LNCaP clone FGC (cell line): ENCODE measurements around the gene COLEC12.
"Not testable (repeated sequence)": the region's sequence is repeated elsewhere in the genome, so short reads cannot be mapped to it uniquely, and the experiment has no call there.

ENCODE experiments used
- DNase-seq: peaks from one replicate; pipeline ENCODE4 v3.0.0-alpha.2; 2011; ENCODE audit warnings: low read depth
- H3K4me3 ChIP-seq: 2 replicates; pipeline ENCODE4 v1.5.1; 2011; ENCODE audit warnings: mild to moderate bottlenecking, low read depth, low read length, control low read depth
- TF ChIP-seq, protein P1 (sequence below): IDR thresholded peaks from 2 replicates; pipeline ENCODE4 v1.5.1; 2012; ENCODE audit warnings: mild to moderate bottlenecking; ENCODE audit not compliant: control insufficient read depth, insufficient read depth; ENCODE audit errors: extremely low read depth

Gene COLEC12

DNA sequence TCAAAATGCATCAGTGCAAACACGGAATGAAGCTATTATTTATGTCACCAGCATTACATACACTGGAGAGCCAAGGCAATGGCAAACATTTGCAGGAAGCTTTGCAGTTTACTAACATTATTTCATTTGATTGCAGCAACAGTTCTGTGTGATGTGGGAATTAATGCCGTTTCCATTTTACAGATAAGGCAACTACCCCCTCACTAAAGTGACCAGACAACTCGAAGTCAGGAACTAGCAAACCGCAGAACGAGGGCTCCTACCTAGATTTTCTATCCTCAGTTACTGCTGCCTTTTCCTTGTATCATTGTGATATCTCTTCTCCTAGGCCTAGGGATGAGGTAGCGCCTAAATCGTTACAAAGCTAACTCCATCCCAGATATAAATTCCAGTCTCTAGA lies 85.5 kb downstream of the COLEC12 start:
- no peak for DNase-seq
- H3K4me3 ChIP-seq: no peak overlapping the region
- TF ChIP-seq, protein P1, sequence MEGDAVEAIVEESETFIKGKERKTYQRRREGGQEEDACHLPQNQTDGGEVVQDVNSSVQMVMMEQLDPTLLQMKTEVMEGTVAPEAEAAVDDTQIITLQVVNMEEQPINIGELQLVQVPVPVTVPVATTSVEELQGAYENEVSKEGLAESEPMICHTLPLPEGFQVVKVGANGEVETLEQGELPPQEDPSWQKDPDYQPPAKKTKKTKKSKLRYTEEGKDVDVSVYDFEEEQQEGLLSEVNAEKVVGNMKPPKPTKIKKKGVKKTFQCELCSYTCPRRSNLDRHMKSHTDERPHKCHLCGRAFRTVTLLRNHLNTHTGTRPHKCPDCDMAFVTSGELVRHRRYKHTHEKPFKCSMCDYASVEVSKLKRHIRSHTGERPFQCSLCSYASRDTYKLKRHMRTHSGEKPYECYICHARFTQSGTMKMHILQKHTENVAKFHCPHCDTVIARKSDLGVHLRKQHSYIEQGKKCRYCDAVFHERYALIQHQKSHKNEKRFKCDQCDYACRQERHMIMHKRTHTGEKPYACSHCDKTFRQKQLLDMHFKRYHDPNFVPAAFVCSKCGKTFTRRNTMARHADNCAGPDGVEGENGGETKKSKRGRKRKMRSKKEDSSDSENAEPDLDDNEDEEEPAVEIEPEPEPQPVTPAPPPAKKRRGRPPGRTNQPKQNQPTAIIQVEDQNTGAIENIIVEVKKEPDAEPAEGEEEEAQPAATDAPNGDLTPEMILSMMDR: no peak

DNA sequence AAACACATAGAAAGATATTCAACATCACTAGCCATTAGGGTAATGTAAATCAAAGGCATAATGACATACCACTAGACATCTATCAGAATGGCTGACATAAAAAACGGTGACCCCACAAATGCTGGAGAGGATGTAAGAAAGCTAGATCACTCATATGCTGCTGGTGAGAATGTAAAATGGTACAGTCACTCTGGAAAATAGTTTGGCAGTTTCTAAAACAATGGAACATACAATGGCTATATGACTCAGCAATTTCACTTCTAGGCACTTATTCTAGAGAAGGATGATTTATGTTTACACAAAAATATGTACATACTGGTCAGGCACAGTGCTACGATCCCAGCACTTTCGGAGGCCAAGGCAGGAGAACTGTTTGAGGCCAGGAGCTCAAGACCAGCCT lies 87.3 kb downstream of the COLEC12 start:
- TF ChIP-seq, protein P1: no peak
- DNase-seq: no peak
- H3K4me3 ChIP-seq: no peak overlapping the region

DNA sequence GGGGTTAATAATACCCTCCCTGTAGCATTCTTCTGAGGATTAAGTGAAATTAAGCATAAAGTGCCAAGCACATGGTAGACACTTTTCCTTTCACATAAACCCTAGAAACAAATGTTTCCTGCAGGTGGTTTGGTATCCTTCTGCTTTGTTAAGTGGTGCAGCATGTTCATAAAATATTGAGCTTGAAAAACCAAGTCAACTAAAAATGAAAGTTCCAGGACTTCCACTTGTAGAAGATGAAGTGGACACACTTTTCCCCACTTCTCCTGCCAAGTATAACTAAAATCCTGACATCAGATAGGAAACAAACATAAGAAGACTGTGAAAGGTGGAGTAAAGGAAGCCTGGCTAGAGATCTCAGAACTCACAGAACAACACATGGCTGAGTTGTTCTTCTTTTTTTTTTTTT lies 90.5 kb downstream of the COLEC12 start:
- TF ChIP-seq, protein P1: no peak
- no peak overlapping the region for H3K4me3 ChIP-seq
- DNase-seq: no peak

DNA sequence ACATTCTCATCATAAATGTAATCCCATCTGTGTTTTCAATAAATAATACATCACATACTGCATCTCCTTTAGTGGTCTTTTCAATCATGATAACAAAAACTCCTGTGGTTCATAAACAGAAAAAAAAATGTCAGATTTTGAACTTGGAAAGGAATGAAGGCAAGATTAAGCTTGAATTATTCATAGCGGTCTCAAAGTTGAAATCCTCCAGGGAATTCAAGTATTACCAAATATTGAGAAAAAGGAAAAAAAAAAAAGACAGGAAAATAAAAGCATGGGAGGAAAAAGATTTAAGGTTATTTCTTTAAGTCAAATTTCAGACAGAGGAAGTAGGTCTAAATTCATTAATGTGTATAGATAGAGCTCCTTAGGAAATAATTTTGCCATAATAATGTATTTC lies 92.1 kb downstream of the COLEC12 start:
- TF ChIP-seq, protein P1: no peak
- H3K4me3 ChIP-seq: no peak overlapping the region
- no peak for DNase-seq

DNA sequence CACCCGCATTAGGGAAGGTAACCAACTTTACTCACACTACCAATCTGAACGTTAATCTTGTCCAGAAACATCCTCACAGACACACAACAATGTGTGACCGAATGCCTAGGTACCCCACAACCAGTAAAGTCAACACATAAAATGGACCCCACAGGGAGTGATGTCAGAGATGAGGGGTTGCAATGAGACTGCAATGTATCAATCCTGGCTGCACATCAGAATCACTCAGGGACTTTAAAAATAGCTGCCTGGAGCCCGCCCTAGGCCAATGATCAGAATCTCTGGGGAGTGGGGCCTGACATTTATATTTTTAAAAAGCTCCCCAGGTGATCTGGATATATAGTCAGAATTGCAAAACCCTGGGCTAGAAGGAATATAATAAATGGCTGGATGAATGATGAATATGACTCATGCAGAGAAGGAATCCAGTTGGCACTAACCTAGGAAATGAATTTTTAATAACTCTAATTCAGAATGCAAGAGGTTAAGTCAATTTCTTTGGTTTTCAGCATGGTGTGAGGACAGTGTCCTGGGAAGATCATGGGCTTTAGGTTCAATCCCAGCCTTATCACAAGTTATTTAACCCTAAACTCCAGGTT lies 92.8 kb downstream of the COLEC12 start:
- H3K4me3 ChIP-seq: no peak overlapping the region
- no peak for DNase-seq
- TF ChIP-seq, protein P1: no peak

DNA sequence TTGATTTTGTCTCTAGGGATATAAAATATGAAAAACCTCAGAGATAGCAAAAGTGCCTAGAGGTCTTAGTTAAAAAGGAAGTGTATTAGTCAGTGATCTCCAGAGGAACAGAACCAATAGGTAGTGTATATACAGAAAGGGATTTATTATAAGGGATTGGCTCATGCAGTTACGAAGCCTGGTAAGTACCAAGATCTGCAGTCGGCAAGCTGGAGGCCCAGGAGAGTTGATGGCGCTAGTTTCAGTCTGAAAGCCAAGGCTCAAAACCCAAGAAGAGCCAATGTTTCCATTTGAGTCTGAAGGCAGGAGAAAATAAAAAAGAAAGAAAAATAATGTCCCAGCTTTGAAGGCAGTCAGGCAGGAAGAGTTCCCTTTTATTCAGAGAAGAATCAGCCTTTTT lies 93.3 kb downstream of the COLEC12 start:
- no peak overlapping the region for H3K4me3 ChIP-seq
- no peak for DNase-seq
- TF ChIP-seq, protein P1: no peak

DNA sequence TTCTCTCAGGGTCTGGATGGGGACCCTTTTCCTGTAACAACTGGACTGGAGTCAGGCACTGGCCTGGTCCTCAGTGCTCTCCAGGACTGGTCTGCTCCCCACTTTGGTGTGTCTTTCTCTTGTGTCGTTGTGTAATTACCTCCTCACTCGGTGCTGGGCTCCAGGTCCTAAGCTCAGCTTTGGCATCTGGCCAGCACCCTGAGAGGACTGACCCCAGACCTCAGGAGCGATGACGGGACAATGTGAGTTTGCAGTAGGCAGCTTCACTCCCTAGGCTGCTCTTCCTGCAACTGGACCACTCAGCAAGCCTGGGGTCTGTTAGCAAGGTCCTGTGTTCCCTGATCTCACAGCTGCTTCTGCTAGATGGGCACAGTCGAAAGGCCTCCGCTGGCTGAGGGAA lies 93.8 kb downstream of the COLEC12 start:
- no peak for DNase-seq
- TF ChIP-seq, protein P1: no peak
- H3K4me3 ChIP-seq: no peak overlapping the region

DNA sequence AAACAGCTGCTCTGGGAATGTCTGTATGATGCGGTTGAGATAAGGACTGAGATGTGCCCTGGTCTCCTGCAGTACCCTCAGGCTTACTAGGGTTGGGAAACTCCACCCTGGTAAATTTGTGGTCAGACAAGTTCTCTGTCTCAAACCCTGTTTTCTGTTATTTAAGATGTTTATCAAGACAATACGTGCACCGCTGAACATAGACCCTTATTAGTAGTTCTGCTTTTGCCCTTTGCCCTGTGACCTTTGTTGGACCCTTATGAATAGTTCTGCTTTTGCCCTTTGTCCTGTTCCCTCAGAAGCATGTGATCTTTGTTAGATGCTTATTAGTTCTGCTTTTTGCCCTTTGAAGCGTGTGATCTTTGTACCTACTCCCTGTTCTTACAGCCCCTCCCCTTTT lies 95.5 kb downstream of the COLEC12 start:
- not testable (repeated sequence) for DNase-seq, H3K4me3 ChIP-seq
